Activated T-cell treated with anti-CD3 and anti-CD28 coated beads, Interleukin-2, amount 50 U/mL, for 24 hours (primary cell): Measurements from ENCODE around the gene KRT3.
"Not testable (repeated sequence)": the region's sequence is repeated elsewhere in the genome, so short reads cannot be mapped to it uniquely, and the experiment has no call there.

Experiments used
- DNase-seq: peaks from one replicate; pipeline ENCODE4 v3.0.0-alpha.2; 2020
- H3K27ac Mint-ChIP-seq: 2 replicates; pipeline ENCODE4 v1.8.0; 2020; ENCODE audit warnings: mild to moderate bottlenecking, mixed read lengths
- H3K27me3 Mint-ChIP-seq: 2 replicates; pipeline ENCODE4 v1.8.0; 2020; ENCODE audit warnings: mixed read lengths
- H3K36me3 Mint-ChIP-seq: 2 replicates; pipeline ENCODE4 v1.8.0; 2020; ENCODE audit warnings: low read depth, mixed read lengths
- H3K4me1 Mint-ChIP-seq: 2 replicates; pipeline ENCODE4 v1.8.0; 2020; ENCODE audit warnings: low read depth, mixed read lengths
- H3K4me3 Mint-ChIP-seq: 2 replicates; pipeline ENCODE4 v1.8.0; 2020; ENCODE audit warnings: mild to moderate bottlenecking, moderate library complexity, mixed read lengths
- H3K9me3 Mint-ChIP-seq: 2 replicates; pipeline ENCODE4 v1.8.0; 2020; ENCODE audit warnings: mixed read lengths

KRT3 gene

DNA sequence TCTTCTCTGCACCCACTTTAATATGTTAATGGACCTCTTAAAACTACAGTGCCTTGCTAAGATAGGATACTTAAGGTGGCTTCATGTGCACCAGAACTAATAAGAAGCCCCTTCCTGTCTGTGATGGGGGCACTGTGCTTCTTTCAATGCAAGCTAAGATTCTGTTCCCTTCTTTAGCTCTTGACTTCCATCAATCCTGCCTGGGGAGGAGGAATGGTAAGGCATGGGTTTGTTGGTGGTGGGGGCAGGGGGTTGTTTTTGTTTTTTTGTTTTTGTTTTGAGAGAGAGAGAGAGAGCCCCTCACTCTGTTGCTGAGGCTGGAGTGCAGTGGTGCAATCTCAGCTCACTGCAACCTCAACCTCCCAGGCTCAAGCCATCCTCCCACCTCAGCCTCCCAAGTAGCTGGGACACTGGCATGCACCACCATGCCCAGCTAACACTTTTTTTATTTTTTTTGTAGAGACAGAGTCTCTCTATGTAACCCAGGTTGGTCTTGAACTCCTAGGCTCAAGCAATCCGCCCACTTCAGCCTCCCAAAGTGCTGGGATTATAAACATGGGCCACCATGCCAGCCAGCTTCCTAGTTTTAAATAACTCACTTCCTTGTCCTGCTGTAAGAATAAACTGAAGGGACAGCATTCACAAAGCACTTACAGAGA is 4.5 kb upstream of the KRT3 start:
- Mint-ChIP-seq H3K4me1 (no peaks in the 10 kb centered on the region), H3K27ac (no peak overlapping the region), H3K27me3 (no peaks in the 10 kb centered on the region), H3K36me3 (no peaks in the 10 kb centered on the region), H3K4me3 (no peak overlapping the region), H3K9me3 (no peaks in the 10 kb centered on the region)
- DNase-seq = no peak

DNA sequence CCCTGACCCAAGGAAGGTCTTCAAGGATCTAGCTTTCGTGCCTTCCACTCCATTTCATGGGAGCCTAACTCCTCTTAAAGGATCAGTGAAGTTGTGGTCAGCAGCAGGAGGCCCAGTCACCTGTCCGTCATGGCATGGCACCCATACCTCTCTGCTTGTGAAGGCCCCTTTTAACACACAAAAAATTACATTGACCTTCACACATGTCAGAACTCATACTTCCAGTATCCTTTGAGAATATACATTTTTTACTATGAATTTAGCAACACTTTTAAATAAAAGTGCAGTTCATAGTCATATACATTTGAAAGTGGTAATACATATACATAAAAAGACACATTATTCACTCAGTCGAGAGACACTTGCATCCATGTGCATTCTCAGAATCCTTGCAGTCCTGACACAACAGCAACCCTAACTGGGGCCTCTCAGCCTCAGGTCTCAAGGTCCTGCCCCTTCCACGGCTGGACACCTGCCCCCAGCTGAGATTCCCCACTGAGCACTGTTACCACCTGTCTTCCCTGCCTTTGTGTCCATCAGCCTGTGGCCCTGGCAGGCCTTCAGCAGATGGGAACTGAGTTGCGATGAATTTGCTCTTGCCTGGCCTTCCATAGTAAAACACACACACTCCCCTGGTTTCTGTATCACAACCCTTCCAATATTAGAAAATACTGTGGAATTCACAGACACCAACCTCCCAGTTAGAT is 3.7 kb upstream of the KRT3 start:
- H3K27ac Mint-ChIP-seq = no peak overlapping the region
- H3K4me1 Mint-ChIP-seq = peaks cover 3% of the 10 kb centered on the region
- no peaks in the 10 kb centered on the region for H3K27me3 Mint-ChIP-seq
- H3K9me3 Mint-ChIP-seq = no peaks in the 10 kb centered on the region
- no peak for DNase-seq
- H3K36me3 Mint-ChIP-seq = no peaks in the 10 kb centered on the region
- no peak overlapping the region for H3K4me3 Mint-ChIP-seq

DNA sequence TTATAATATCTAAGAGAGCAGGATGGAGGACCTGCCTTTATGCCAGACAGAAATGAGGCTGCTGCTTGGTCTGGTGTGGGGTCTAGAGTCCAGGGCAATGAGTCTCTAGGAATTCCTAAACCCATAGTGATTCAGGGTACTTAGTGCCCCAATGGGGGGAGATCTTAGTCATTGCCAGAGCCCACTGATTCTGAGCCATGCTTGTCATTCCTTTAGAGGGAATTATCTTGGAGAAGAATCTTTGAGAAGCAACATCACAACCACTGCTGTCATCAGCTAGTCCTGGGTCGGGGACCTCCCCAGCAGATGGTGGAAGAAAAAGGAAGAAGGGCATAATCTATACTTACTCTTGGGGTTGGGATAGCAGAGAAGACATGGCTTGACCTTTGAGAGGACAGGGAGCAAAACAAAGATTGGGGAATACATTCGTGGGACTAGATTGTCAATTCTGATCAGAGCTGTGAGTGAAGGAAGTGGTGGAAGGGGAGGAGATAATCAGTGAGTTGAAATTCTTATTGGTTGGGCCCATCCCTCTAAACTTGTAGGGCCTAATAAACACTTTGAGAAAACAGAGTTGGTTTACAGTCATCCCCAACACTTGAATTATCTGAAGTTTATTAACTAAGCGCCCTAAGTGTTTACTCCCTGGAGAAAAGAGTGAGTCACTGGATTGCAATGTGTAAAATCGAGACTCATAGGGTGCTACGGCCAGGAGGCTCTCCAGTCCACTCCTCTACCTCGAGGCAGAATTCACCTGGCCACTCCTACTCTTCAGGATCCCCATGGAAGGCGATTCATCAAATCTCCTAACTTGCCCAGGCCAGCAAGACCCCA is 3.0 kb upstream of the KRT3 start:
- DNase-seq = no peak
- H3K4me3 Mint-ChIP-seq = no peak overlapping the region

DNA sequence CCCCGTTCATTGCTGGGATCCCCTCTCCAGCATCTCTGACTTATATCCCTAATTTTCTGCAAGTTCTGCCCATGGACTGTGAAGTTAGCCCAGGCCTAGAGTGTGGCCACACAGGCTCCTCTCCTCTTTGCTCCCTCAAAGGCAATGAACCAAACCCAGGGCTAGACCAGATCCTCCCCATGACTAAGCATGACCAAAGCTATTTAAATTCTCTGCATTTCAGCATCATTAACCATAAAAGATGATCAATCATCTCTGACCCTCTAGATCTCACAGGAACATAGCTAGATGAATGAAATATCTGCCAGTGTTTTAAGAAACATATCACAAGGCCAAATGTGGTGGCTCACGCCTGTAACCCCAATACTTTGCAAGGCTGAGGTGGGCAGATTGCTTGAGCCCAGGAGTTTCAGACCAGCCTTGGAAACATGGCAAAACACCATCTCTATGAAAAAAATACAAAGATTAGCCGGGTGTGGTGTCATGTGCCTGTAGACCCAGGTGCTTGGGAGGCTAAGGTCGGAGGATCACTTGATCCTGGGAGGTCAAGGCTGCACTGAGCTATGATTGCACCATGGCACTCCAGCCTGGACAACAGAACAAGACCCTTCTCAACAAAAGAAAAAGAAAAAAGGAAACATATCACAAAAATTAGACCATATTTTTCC is 2.2 kb upstream of the KRT3 start:
- no peaks in the 10 kb centered on the region for H3K9me3 Mint-ChIP-seq
- no peak overlapping the region for H3K4me3 Mint-ChIP-seq
- no peaks in the 10 kb centered on the region for H3K27me3 Mint-ChIP-seq
- H3K27ac Mint-ChIP-seq = no peak overlapping the region
- H3K4me1 Mint-ChIP-seq = peaks cover 14% of the 10 kb centered on the region
- DNase-seq = no peak
- no peaks in the 10 kb centered on the region for H3K36me3 Mint-ChIP-seq

More for the DNA sequence above, 3.0 kb upstream of the KRT3 start:
- Mint-ChIP-seq H3K27ac (no peak overlapping the region), H3K4me1 (peaks cover 11% of the 10 kb centered on the region), H3K27me3 (no peaks in the 10 kb centered on the region), H3K36me3 (no peaks in the 10 kb centered on the region), H3K9me3 (no peaks in the 10 kb centered on the region)

DNA sequence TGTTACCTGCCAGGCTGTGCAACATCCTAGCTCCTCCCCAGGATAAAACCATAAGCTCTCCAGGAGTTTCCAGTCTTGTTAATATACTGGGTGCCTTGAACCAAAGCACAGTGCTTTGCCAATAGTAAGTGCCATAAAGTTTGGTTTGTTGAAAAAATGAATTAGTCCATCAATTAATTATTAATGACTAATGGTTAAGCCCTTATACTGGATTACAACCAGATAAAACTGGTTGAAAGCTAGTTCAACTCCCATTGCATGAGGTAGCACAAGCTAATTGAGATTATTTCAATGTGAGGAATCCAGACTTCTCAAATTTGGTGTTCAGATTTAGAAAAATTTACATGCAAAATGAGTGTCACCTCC is 1.6 kb upstream of the KRT3 start:
- Mint-ChIP-seq H3K9me3 (no peaks in the 10 kb centered on the region), H3K27ac (no peak overlapping the region), H3K36me3 (no peaks in the 10 kb centered on the region), H3K27me3 (no peaks in the 10 kb centered on the region), H3K4me1 (peaks cover 20% of the 10 kb centered on the region), H3K4me3 (no peak overlapping the region)
- DNase-seq = no peak

- Mint-ChIP-seq H3K4me3 (no peak overlapping the region), H3K36me3 (no peaks in the 10 kb centered on the region), H3K9me3 (no peaks in the 10 kb centered on the region), H3K27ac (no peak overlapping the region), H3K27me3 (no peaks in the 10 kb centered on the region), H3K4me1 (peaks cover 22% of the 10 kb centered on the region)
- DNase-seq = no peak
Observed at GRCh38 chr12:52796839-52797528, 1.1 kb upstream of the KRT3 start.

GRCh38 chr12:52796429-52796794 is 495 bp upstream of the KRT3 start:
- no peak for DNase-seq
- H3K36me3 Mint-ChIP-seq = no peaks in the 10 kb centered on the region
- peaks cover 28% of the 10 kb centered on the region for H3K4me1 Mint-ChIP-seq
- no peak overlapping the region for H3K4me3 Mint-ChIP-seq
- H3K27ac Mint-ChIP-seq = no peak overlapping the region
- H3K27me3 Mint-ChIP-seq = no peaks in the 10 kb centered on the region
- no peaks in the 10 kb centered on the region for H3K9me3 Mint-ChIP-seq

DNA sequence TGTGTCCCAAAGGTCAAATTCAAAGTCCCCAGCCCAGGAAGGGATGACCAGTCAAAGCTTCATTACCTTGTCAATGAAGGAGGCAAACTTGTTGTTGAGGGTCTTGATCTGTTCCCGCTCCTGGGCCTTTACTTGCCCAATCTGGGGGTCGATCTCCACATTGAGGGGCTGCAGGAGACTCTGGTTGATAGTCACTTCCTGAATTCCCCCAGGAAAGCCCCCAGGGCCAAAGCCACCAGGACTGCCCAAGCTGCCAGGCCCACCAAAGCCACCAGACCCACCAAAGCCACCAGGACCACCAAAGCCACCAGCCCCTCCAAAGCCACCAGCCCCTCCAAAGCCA is 614 bp downstream of the KRT3 start:
- not testable (repeated sequence) for H3K27ac Mint-ChIP-seq, DNase-seq, H3K4me3 Mint-ChIP-seq, H3K36me3 Mint-ChIP-seq, H3K27me3 Mint-ChIP-seq, H3K9me3 Mint-ChIP-seq
- H3K4me1 Mint-ChIP-seq = peaks cover 32% of the 10 kb centered on the region

- no peak for DNase-seq
- no peak overlapping the region for H3K27ac Mint-ChIP-seq
- no peaks in the 10 kb centered on the region for H3K36me3 Mint-ChIP-seq
- H3K4me1 Mint-ChIP-seq = peaks cover 38% of the 10 kb centered on the region
- peaks cover 12% of the 10 kb centered on the region for H3K27me3 Mint-ChIP-seq
- H3K9me3 Mint-ChIP-seq = no peaks in the 10 kb centered on the region
- no peak overlapping the region for H3K4me3 Mint-ChIP-seq
Observed at GRCh38 chr12:52794479-52795331, 1.2 kb downstream of the KRT3 start.

- H3K36me3 Mint-ChIP-seq = no peaks in the 10 kb centered on the region
- H3K27me3 Mint-ChIP-seq = peaks cover 33% of the 10 kb centered on the region
- no peak overlapping the region for H3K27ac Mint-ChIP-seq
Observed at GRCh38 chr12:52792185-52793029, 3.5 kb downstream of the KRT3 start.

GRCh38 chr12:52791271-52792184 is 4.4 kb downstream of the KRT3 start:
- H3K27ac Mint-ChIP-seq = no peak overlapping the region
- H3K36me3 Mint-ChIP-seq = no peaks in the 10 kb centered on the region
- no peaks in the 10 kb centered on the region for H3K9me3 Mint-ChIP-seq
- DNase-seq = no peak
- H3K27me3 Mint-ChIP-seq = peaks cover 33% of the 10 kb centered on the region
- H3K4me1 Mint-ChIP-seq = peaks cover 40% of the 10 kb centered on the region
- H3K4me3 Mint-ChIP-seq = no peak overlapping the region

More at GRCh38 chr12:52792185-52793029, 3.5 kb downstream of the KRT3 start:
- no peaks in the 10 kb centered on the region for H3K9me3 Mint-ChIP-seq
- no peak overlapping the region for H3K4me3 Mint-ChIP-seq
- peaks cover 40% of the 10 kb centered on the region for H3K4me1 Mint-ChIP-seq
- DNase-seq = no peak
